ENCODE measurements around the gene NELFA. TPM values are rescaled to one million over a fixed set of nuclear protein-coding genes. Genes with fewer than 3 reads are reported as not detected.

NELFA gene
- total RNA-seq, 4 donors from 2014 or later: 8.2 to 17.7 (median 13.9) TPM

- ATAC-seq (ENCODE audit: low FRiP score) (no peak), DNase-seq (ENCODE audit: low spot score) (no peak)
- TF ChIP-seq CTCF (IDR thresholded peaks at IDR 0.05): no peak
Measured at GRCh38 chr4:1952058-1952700, 56.6 kb downstream of the NELFA start.

- TF ChIP-seq CTCF (IDR thresholded peaks at IDR 0.05): no peak
- ATAC-seq (ENCODE audit: low FRiP score) (no peak), DNase-seq (ENCODE audit: low spot score) (no peak)
Measured at GRCh38 chr4:1950369-1950768, 58.4 kb downstream of the NELFA start.

- ATAC-seq (ENCODE audit: low FRiP score): no peak
- no peak for TF ChIP-seq CTCF (IDR thresholded peaks at IDR 0.05)
- no peak for DNase-seq (ENCODE audit: low spot score)
Measured at GRCh38 chr4:1948892-1949436, 59.8 kb downstream of the NELFA start.

- TF ChIP-seq CTCF (IDR thresholded peaks at IDR 0.05): no peak
- ATAC-seq (ENCODE audit: low FRiP score) (no peak), DNase-seq (ENCODE audit: low spot score) (no peak)
Measured at GRCh38 chr4:1948232-1948631, 60.5 kb downstream of the NELFA start.

GRCh38 chr4:1945912-1946311 is 62.9 kb downstream of the NELFA start:
- TF ChIP-seq CTCF (IDR thresholded peaks at IDR 0.05): no peak
- DNase-seq (ENCODE audit: low spot score) (no peak), ATAC-seq (ENCODE audit: low FRiP score) (no peak)

GRCh38 chr4:1945124-1945895 is 63.5 kb downstream of the NELFA start:
- ATAC-seq (ENCODE audit: low FRiP score) (no peak), DNase-seq (ENCODE audit: low spot score) (no peak)
- TF ChIP-seq CTCF (IDR thresholded peaks at IDR 0.05): no peak
